IMR-90 (cell line): ENCODE results near the gene PAPSS1. TPM values are rescaled to one million over a fixed set of nuclear protein-coding genes. Genes with fewer than 3 reads are reported as not detected.

Experiments used
- ATAC-seq: fragments of 200-7000 bp; cut with Tn5 transposase; 2 replicates; pipeline ENCODE4 v1.9.1; 2020; ENCODE audit warnings: low read depth, mild to moderate bottlenecking, moderate library complexity
- BruUV-seq: library from RNA; stranded (reverse); fragments of 400-500 nt; replicated peaks from 2 replicates; lab custom pipeline; 2021; lab: Mats Ljungman, UMichigan
- CTCF ChIA-PET: fragments of 300-600 bp; formaldehyde crosslinking; extraction: SDS; loops from one replicate; lab custom pipeline; 2021; ENCODE audit warnings: antibody characterized with exemption; lab: Yijun Ruan, JAX
- POLR2A ChIA-PET: fragments of 300-600 bp; sonication (Branson Sonifier 250); formaldehyde crosslinking; loops from one replicate; lab custom pipeline; 2022; ENCODE audit warnings: antibody characterized with exemption; ENCODE audit not compliant: unreplicated experiment; lab: Charles Lee
- DNase-seq: peaks from one replicate; pipeline ENCODE4 v3.0.0; 2013
- H2AFZ ChIP-seq: replicated peaks from 2 replicates; pipeline ENCODE3; 2013; ENCODE audit warnings: low read length, mild to moderate bottlenecking; ENCODE audit not compliant: poor library complexity
- H2AK5ac ChIP-seq: 2 replicates; pipeline ENCODE4 v1.6.1; 2013; ENCODE audit warnings: low read depth, low read length, inconsistent platforms
- H2AK9ac ChIP-seq: replicated peaks from 2 replicates; pipeline ENCODE3; 2013; ENCODE audit warnings: mild to moderate bottlenecking, low read depth, low read length, moderate library complexity; ENCODE audit not compliant: poor library complexity
- H2BK120ac ChIP-seq: 2 replicates; pipeline ENCODE4 v1.6.1; 2013; ENCODE audit warnings: low read depth, low read length, inconsistent platforms
- H2BK15ac ChIP-seq: 3 replicates; pipeline ENCODE4 v1.6.1; 2013; ENCODE audit warnings: low read depth, low read length, inconsistent platforms
- H2BK20ac ChIP-seq: 2 replicates; pipeline ENCODE4 v1.6.1; 2013; ENCODE audit warnings: low read depth, mild to moderate bottlenecking, inconsistent platforms, low read length, moderate library complexity
- H2BK5ac ChIP-seq: 2 replicates; pipeline ENCODE4 v1.6.1; 2013; ENCODE audit warnings: mild to moderate bottlenecking, low read depth, low read length, inconsistent platforms; ENCODE audit not compliant: poor library complexity, severe bottlenecking
- H3K14ac ChIP-seq: replicated peaks from 2 replicates; pipeline ENCODE4 v1.6.1; 2013; ENCODE audit warnings: low read depth, low read length, inconsistent platforms
- H3K18ac ChIP-seq: 2 replicates; pipeline ENCODE4 v1.6.1; 2013; ENCODE audit warnings: low read depth, low read length, control low read depth
- H3K23ac ChIP-seq: 2 replicates; pipeline ENCODE4 v1.6.1; 2013; ENCODE audit warnings: low read depth, low read length, inconsistent platforms
- H3K27ac ChIP-seq: 2 replicates; pipeline ENCODE4 v1.5.1; 2013; ENCODE audit warnings: mild to moderate bottlenecking, control low read depth, low read length; ENCODE audit not compliant: insufficient read depth
- H3K27me3 ChIP-seq: 2 replicates; pipeline ENCODE4 v1.6.1; 2013; ENCODE audit warnings: low read length; ENCODE audit not compliant: control insufficient read depth, insufficient read depth
- H3K36me3 ChIP-seq: 2 replicates; pipeline ENCODE4 v1.6.1; 2013; ENCODE audit warnings: low read length, mixed read lengths; ENCODE audit not compliant: control insufficient read depth, insufficient read depth
- H3K4ac ChIP-seq: 2 replicates; pipeline ENCODE4 v1.6.1; 2013; ENCODE audit warnings: low read depth, low read length, inconsistent platforms
- H3K4me1 ChIP-seq: 2 replicates; pipeline ENCODE4 v1.6.1; 2013; ENCODE audit warnings: low read length, mixed read lengths; ENCODE audit not compliant: control insufficient read depth, insufficient read depth
- H3K4me2 ChIP-seq: 2 replicates; pipeline ENCODE4 v1.6.1; 2013; ENCODE audit warnings: low read depth, mild to moderate bottlenecking, control low read depth, low read length, moderate library complexity
- H3K4me3 ChIP-seq: 2 replicates; pipeline ENCODE4 v1.5.1; 2013; ENCODE audit warnings: low read depth, mild to moderate bottlenecking, control low read depth, low read length, moderate library complexity; ENCODE audit not compliant: insufficient read depth
- H3K56ac ChIP-seq: 2 replicates; pipeline ENCODE4 v1.6.1; 2013; ENCODE audit warnings: low read length, inconsistent platforms; ENCODE audit not compliant: insufficient read depth; ENCODE audit errors: extremely low read depth
- H3K79me1 ChIP-seq, 2 experiments: 2 replicates each; pipeline ENCODE4 v1.6.1; 2013; ENCODE audit warnings: low read length in 2 of 2, inconsistent platforms in 1 of 2, low read depth in 1 of 2
- H3K9ac ChIP-seq: 2 replicates; pipeline ENCODE4 v1.6.1; 2013; ENCODE audit warnings: low read depth, low read length, control low read depth
- H3K9me1 ChIP-seq: 2 replicates; pipeline ENCODE4 v1.6.1; 2013; ENCODE audit warnings: low read length, inconsistent platforms; ENCODE audit not compliant: insufficient read depth
- H3K9me3 ChIP-seq: 2 replicates; pipeline ENCODE4 v1.6.1; 2013; ENCODE audit warnings: low read length; ENCODE audit not compliant: control insufficient read depth, insufficient read depth
- H4K20me1 ChIP-seq: 2 replicates; pipeline ENCODE4 v1.6.1; 2013; ENCODE audit warnings: low read length, inconsistent platforms; ENCODE audit not compliant: insufficient read depth
- H4K5ac ChIP-seq: 2 replicates; pipeline ENCODE4 v1.6.1; 2013; ENCODE audit warnings: mild to moderate bottlenecking, low read depth, low read length, control low read depth
- H4K8ac ChIP-seq, 2 experiments: 2 replicates each; pipeline ENCODE4 v1.6.1; 2013; ENCODE audit warnings: low read depth in 2 of 2, low read length in 2 of 2, control low read depth in 1 of 2, inconsistent platforms in 1 of 2
- H4K91ac ChIP-seq: 2 replicates; pipeline ENCODE4 v1.6.1; 2013; ENCODE audit warnings: low read depth, low read length, inconsistent platforms; ENCODE audit not compliant: insufficient read depth
- CEBPB ChIP-seq: IDR thresholded peaks from 2 replicates; pipeline ENCODE4 v1.6.1; 2012; ENCODE audit warnings: low read depth, low read length, improper control_type of control experiment
- MAFK ChIP-seq: IDR thresholded peaks from 2 replicates; pipeline ENCODE4 v1.6.1; 2012; ENCODE audit warnings: low read depth, low read length, improper control_type of control experiment
- POLR2A ChIP-seq: IDR thresholded peaks from 2 replicates; pipeline ENCODE4 v1.6.1; 2012; ENCODE audit warnings: mild to moderate bottlenecking, low read depth, low read length
- RAD21 ChIP-seq: IDR thresholded peaks from 2 replicates; pipeline ENCODE4 v1.6.1; 2012; ENCODE audit warnings: low read length, improper control_type of control experiment
- RCOR1 ChIP-seq: IDR thresholded peaks from 2 replicates; pipeline ENCODE4 v1.6.1; 2012; ENCODE audit warnings: mild to moderate bottlenecking, low read length, improper control_type of control experiment; ENCODE audit not compliant: insufficient replicate concordance
- dilution Hi-C: fragments of 300-500 bp; cut with HindIII; formaldehyde crosslinking; loops from one replicate; pipeline ENCODE4 v1.14.3; 2018; ENCODE audit warnings: low sequenced_read_pairs; ENCODE audit not compliant: unreplicated experiment
- in situ Hi-C: fragments of 300-500 bp; cut with MboI; formaldehyde crosslinking; loops from 3 replicates; pipeline ENCODE4 v1.14.3; 2019; ENCODE audit warnings: low sequenced_read_pairs, inconsistent platforms, mixed read lengths
- intact Hi-C: fragments of 100-400 bp; cut with micrococcal nuclease; formaldehyde crosslinking; loops from 2 replicates; pipeline ENCODE4 v1.10.0; 2022
- polyA plus RNA-seq, 3 experiments: library from polyadenylated mRNA; depleted of rRNA; stranded (reverse); fragments of >200 nt; gene quantifications; 2 replicates each; pipeline ENCODE4 v1.2.3, GENCODE V29; 2012; ENCODE audit warnings: low replicate concordance in 1 of 3
- total RNA-seq: library from RNA; depleted of rRNA; stranded (reverse); fragments of >200 nt; gene quantifications from 2 replicates; pipeline ENCODE4 v1.2.3, GENCODE V29; 2012
- TF ChIP-seq, protein P1 (sequence below): fragments of 150-350 bp; IDR thresholded peaks from 2 replicates; pipeline ENCODE4 v1.6.1; 2016; ENCODE audit warnings: low read depth, mild to moderate bottlenecking, low read length, moderate library complexity, borderline replicate concordance
- TF ChIP-seq, protein P2 (sequence below): fragments of 150-350 bp; IDR thresholded peaks from 2 replicates; pipeline ENCODE4 v1.6.1; 2017; ENCODE audit warnings: mild to moderate bottlenecking, antibody characterized with exemption, low read length, low read depth
- TF ChIP-seq, protein P3 (sequence below): conservative IDR thresholded peaks from 2 replicates; pipeline ENCODE4 v1.5.1; 2012; ENCODE audit warnings: mild to moderate bottlenecking, low read depth, low read length, improper control_type of control experiment

PAPSS1 gene
- total and polyA plus RNA-seq, 2 of the 4 experiments (the other 2 are of a cell fraction), result 71.8 to 82.8 TPM

GRCh38 chr4:107708225-107708624 lies 11.8 kb downstream of the PAPSS1 start:
- in situ Hi-C loops, result no loop called here
- H3K4me2 ChIP-seq, result no peak overlapping the region

More at GRCh38 chr4:107708225-107708624, 11.8 kb downstream of the PAPSS1 start:
- H3K4me3 ChIP-seq, result no peak overlapping the region
- no peak overlapping the region for H4K5ac ChIP-seq
- H2BK15ac ChIP-seq, result no peak overlapping the region
- no peak for TF ChIP-seq MAFK
- no peak for TF ChIP-seq RAD21
- TF ChIP-seq, protein P1, sequence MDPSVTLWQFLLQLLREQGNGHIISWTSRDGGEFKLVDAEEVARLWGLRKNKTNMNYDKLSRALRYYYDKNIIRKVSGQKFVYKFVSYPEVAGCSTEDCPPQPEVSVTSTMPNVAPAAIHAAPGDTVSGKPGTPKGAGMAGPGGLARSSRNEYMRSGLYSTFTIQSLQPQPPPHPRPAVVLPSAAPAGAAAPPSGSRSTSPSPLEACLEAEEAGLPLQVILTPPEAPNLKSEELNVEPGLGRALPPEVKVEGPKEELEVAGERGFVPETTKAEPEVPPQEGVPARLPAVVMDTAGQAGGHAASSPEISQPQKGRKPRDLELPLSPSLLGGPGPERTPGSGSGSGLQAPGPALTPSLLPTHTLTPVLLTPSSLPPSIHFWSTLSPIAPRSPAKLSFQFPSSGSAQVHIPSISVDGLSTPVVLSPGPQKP, result no peak
- TF ChIP-seq, protein P2, sequence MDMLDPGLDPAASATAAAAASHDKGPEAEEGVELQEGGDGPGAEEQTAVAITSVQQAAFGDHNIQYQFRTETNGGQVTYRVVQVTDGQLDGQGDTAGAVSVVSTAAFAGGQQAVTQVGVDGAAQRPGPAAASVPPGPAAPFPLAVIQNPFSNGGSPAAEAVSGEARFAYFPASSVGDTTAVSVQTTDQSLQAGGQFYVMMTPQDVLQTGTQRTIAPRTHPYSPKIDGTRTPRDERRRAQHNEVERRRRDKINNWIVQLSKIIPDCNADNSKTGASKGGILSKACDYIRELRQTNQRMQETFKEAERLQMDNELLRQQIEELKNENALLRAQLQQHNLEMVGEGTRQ, result no peak
- no peak for TF ChIP-seq RCOR1
- TF ChIP-seq, protein P3, sequence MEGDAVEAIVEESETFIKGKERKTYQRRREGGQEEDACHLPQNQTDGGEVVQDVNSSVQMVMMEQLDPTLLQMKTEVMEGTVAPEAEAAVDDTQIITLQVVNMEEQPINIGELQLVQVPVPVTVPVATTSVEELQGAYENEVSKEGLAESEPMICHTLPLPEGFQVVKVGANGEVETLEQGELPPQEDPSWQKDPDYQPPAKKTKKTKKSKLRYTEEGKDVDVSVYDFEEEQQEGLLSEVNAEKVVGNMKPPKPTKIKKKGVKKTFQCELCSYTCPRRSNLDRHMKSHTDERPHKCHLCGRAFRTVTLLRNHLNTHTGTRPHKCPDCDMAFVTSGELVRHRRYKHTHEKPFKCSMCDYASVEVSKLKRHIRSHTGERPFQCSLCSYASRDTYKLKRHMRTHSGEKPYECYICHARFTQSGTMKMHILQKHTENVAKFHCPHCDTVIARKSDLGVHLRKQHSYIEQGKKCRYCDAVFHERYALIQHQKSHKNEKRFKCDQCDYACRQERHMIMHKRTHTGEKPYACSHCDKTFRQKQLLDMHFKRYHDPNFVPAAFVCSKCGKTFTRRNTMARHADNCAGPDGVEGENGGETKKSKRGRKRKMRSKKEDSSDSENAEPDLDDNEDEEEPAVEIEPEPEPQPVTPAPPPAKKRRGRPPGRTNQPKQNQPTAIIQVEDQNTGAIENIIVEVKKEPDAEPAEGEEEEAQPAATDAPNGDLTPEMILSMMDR, result no peak
- TF ChIP-seq POLR2A, result no peak
- TF ChIP-seq CEBPB, result no peak
- no peak overlapping the region for H3K9ac ChIP-seq
- no peak for ATAC-seq
- H3K56ac ChIP-seq, result no peak overlapping the region
- no peak overlapping the region for H2AFZ ChIP-seq
- no peak overlapping the region for H3K23ac ChIP-seq
- peaks cover 6% of the 10 kb centered on the region for H3K9me1 ChIP-seq
- ChIA-PET CTCF (no interaction called here), POLR2A (no interaction called here)
- H3K4ac ChIP-seq, result no peak overlapping the region
- H3K4me1 ChIP-seq, result peaks cover 3% of the 10 kb centered on the region
- H2BK120ac ChIP-seq, result no peak overlapping the region
- intact Hi-C loops (no loop called here), dilution Hi-C loops (no loop called here)
- BruUV-seq, result no TSS peak
- H3K14ac ChIP-seq, result no peak overlapping the region
- no peak overlapping the region for H4K8ac ChIP-seq
- H4K91ac ChIP-seq, result no peak overlapping the region
- H3K9me3 ChIP-seq, result peaks cover 19% of the 10 kb centered on the region
- no peak overlapping the region for H2BK5ac ChIP-seq
- H3K27me3 ChIP-seq, result no peaks in the 10 kb centered on the region
- H2AK9ac ChIP-seq, result no peak overlapping the region
- H2BK20ac ChIP-seq, result no peak overlapping the region
- peaks cover 16 to 22% of the 10 kb centered on the region in 2 experiments for H3K79me1 ChIP-seq
- DNase-seq, result no peak
- 0 out of 2 replicates have a peak, but pooled peaks cover 4% of the 10 kb centered on the region for H4K20me1 ChIP-seq
- H2AK5ac ChIP-seq, result no peak overlapping the region
- H3K18ac ChIP-seq, result no peak overlapping the region
- H3K27ac ChIP-seq, result no peak overlapping the region
- peaks cover 1% of the 10 kb centered on the region; the same call in 1 of the 2 replicates for H3K36me3 ChIP-seq
